Measurements from ENCODE around the gene INSYN1. TPM values are rescaled to one million over a fixed set of nuclear protein-coding genes. Genes with fewer than 3 reads are reported as not detected.

Gene INSYN1
- total and polyA plus RNA-seq, 9 of the 15 experiments (the other 6 are each of a cell fraction or from before 2014, with no cell fraction given) = not detected

DNA sequence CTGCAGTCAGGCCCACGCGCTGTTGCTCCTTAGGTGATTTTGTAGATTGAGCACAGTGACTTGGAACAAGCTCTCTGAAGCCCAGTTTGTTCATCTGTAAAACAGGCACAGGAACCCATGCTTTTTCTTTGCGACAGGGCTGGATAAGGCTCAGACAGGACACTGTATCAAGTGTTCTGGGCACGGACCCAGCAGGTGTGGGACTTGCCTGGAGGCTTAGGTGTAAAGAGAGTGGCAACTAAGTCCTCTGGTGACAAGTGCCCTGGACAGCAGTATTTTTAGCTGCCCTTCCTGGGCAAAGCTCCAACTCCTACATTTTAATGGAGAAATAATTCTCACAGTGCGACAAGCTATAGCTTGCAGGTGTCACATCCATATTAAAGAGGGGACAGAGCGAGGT, 36.7 kb downstream of the INSYN1 start:
- Histone ChIP-seq H3K9ac (ENCODE audit: insufficient read depth in 1 of 2, low read depth in 2 of 2, low read length in 2 of 2) (no peak overlapping the region), H3K9me1 (ENCODE audit: control insufficient read depth, insufficient read depth, low read length) (no peaks in the 10 kb centered on the region), H3K4me2 (ENCODE audit: insufficient read depth, low read length) (no peak overlapping the region), H4K20me1 (replicated peaks; ENCODE audit: control insufficient read depth, insufficient read depth, low read length) (no peaks in the 10 kb centered on the region; the same call in 1 of the 2 replicates), H3K79me2 (ENCODE audit: control insufficient read depth, insufficient read depth, low read length) (no peaks in the 10 kb centered on the region), H3K27me3 (ENCODE audit: control insufficient read depth in 2 of 2, insufficient read depth in 2 of 2, low read length in 2 of 2) (peaks cover 0 to 13% of the 10 kb centered on the region in 2 experiments; a peak in 2 of 5 replicates), H2AFZ (ENCODE audit: low read depth, low read length) (no peak overlapping the region), H3K27ac (ENCODE audit: extremely low read depth, low read depth, low read length) (no peak overlapping the region), H3K4me3 (no peak overlapping the region), H3K9me3 (replicated peaks; ENCODE audit: control insufficient read depth, insufficient read depth, low read depth, low read length) (no peaks in the 10 kb centered on the region), H3K36me3 (ENCODE audit: control insufficient read depth, insufficient read depth, low read length) (no peaks in the 10 kb centered on the region), H3K4me1 (replicated peaks in 1 of 2; ENCODE audit: control insufficient read depth in 2 of 2, insufficient read depth in 2 of 2, low read length in 2 of 2) (no peaks in the 10 kb centered on the region)
- intact Hi-C loops (cut with micrococcal nuclease) (no loop called here), in situ Hi-C loops (cut with MboI) (no loop called here)
- no TSS peak for BruUV-seq (replicated peaks)
- FAIRE-seq (no peak), ATAC-seq (no peak), DNase-seq (ENCODE audit: extremely low read depth in 1 of 4, low spot score in 3 of 4) (no peak)
- CTCF ChIA-PET (ENCODE audit: low intra/inter-chr PET ratio) = no interaction called here
- TF ChIP-seq RBFOX2 (IDR thresholded peaks at IDR 0.05; ENCODE audit: low read depth, low read length) (no peak), ZC3H4 (CRISPR knock-in tag; IDR thresholded peaks at IDR 0.05; ENCODE audit: borderline replicate concordance) (no peak), TRIM28 (IDR thresholded peaks at IDR 0.05) (no peak), NBN (IDR thresholded peaks at IDR 0.05; ENCODE audit: low read depth) (no peak), MYC (IDR thresholded peaks at IDR 0.05; ENCODE audit: low read depth, low read length) (no peak), MYC (CRISPR knock-in tag; IDR thresholded peaks at IDR 0.05; ENCODE audit: borderline replicate concordance, low read depth) (no peak), POLR2AphosphoS2 (IDR thresholded peaks at IDR 0.05; ENCODE audit: low read length) (no peak), ZKSCAN8 (CRISPR knock-in tag; IDR thresholded peaks at IDR 0.05) (no peak), NR2C2 (CRISPR knock-in tag; IDR thresholded peaks at IDR 0.05) (no peak), NR2C2 (tag; IDR thresholded peaks at IDR 0.05) (no peak), TCFL5 (CRISPR knock-in tag; conservative IDR thresholded peaks at IDR 0.05) (no peak), SAFB2 (IDR thresholded peaks at IDR 0.05; ENCODE audit: borderline replicate concordance, low read depth, low read length, severe bottlenecking) (no peak), TSC22D4 (tag; IDR thresholded peaks at IDR 0.05) (no peak), MCM5 (IDR thresholded peaks at IDR 0.05; ENCODE audit: low read depth) (no peak), CREB1 (IDR thresholded peaks at IDR 0.05) (no peak), CREB1 (CRISPR knock-in tag; IDR thresholded peaks at IDR 0.05) (no peak), NFRKB (IDR thresholded peaks at IDR 0.05; ENCODE audit: low read depth) (no peak)
- TF ChIP-seq, protein P1, sequence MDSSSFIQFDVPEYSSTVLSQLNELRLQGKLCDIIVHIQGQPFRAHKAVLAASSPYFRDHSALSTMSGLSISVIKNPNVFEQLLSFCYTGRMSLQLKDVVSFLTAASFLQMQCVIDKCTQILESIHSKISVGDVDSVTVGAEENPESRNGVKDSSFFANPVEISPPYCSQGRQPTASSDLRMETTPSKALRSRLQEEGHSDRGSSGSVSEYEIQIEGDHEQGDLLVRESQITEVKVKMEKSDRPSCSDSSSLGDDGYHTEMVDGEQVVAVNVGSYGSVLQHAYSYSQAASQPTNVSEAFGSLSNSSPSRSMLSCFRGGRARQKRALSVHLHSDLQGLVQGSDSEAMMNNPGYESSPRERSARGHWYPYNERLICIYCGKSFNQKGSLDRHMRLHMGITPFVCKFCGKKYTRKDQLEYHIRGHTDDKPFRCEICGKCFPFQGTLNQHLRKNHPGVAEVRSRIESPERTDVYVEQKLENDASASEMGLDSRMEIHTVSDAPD (CRISPR knock-in tag; IDR thresholded peaks at IDR 0.05) = no peak
- POLR2A ChIA-PET = interaction anchor here (0.6 to 2.1 kb wide), 3 partner anchors 10 to 293 kb away, joined by 3 to 5 read pairs (median 3); no protein-coding TSS in a partner anchor
- 0% methylated on average over 6 of the region's 6 CpGs for WGBS (ENCODE audit: insufficient coverage, low coverage, missing lambda C conversion rate)

Measured in K562 (cell line).